ENCODE data around the gene ACTG1. TPM values are rescaled to one million over a fixed set of nuclear protein-coding genes. Genes with fewer than 3 reads are reported as not detected.

The ACTG1 gene
- total and polyA plus RNA-seq, 9 of the 15 experiments (the other 6 are each of a cell fraction or from before 2014, with no cell fraction given), result 224 to 1,775 (median 568) TPM

GRCh38 chr17:81471818-81472456 is 40.7 kb downstream of the ACTG1 start (continued):
- TF ChIP-seq FOS (IDR thresholded peaks at IDR 0.05; ENCODE audit: extremely low read depth, insufficient read length), result peak; percentile 94
- TF ChIP-seq FOXM1 (IDR thresholded peaks at IDR 0.05; ENCODE audit: low read depth), result no peak
- TF ChIP-seq FOXM1 (CRISPR knock-in tag; IDR thresholded peaks at IDR 0.05; ENCODE audit: low read depth), result peak; percentile 94
- TF ChIP-seq ZBTB49 (CRISPR knock-in tag; IDR thresholded peaks at IDR 0.05; ENCODE audit: borderline replicate concordance), result peak; percentile 58; the same call in 1 of the 2 replicates
- TF ChIP-seq GABPB2 (CRISPR knock-in tag; conservative IDR thresholded peaks at IDR 0.05), result no peak
- no peak for TF ChIP-seq PRPF4 (IDR thresholded peaks at IDR 0.05; ENCODE audit: insufficient read depth, low read depth, low read length, poor library complexity, severe bottlenecking)
- 0 out of 2 replicates have a peak, but pooled peaks have one; percentile 74 for TF ChIP-seq ZNF584 (CRISPR knock-in tag; IDR thresholded peaks at IDR 0.05; ENCODE audit: low read depth)
- TF ChIP-seq SIN3B (IDR thresholded peaks at IDR 0.05; ENCODE audit: low read depth), result peak; percentile 100
- TF ChIP-seq CBX3 (IDR thresholded peaks at IDR 0.05; ENCODE audit: borderline replicate concordance in 1 of 2, low read length in 2 of 2), result peak in 1 of 2 experiments; percentile 94; a peak in 2 of 3 replicates
- no peak for TF ChIP-seq GTF3C2 (IDR thresholded peaks at IDR 0.05; ENCODE audit: borderline replicate concordance, extremely low read depth, insufficient read length)
- peak; percentile 96; the same call in 1 of the 2 replicates for TF ChIP-seq ZBTB33 (CRISPR knock-in tag; IDR thresholded peaks at IDR 0.05)
- TF ChIP-seq MEIS2 (IDR thresholded peaks at IDR 0.05; ENCODE audit: partially characterized antibody), result no peak
- TF ChIP-seq NRF1 (conservative IDR thresholded peaks at IDR 0.05 in 1 of 2, IDR thresholded peaks at IDR 0.05 in 1 of 2), result peak in 1 of 2 experiments; percentile 37; a peak in 2 of 4 replicates
- TF ChIP-seq MLX (CRISPR knock-in tag; conservative IDR thresholded peaks at IDR 0.05), result 0 out of 4 replicates have a peak, but pooled peaks of 1 of the 2 experiments have one; percentile 56
- no peak for TF ChIP-seq OTX1 (CRISPR knock-in tag; IDR thresholded peaks at IDR 0.05)
- peak; percentile 44 to 70; a peak in 3 of 4 replicates for TF ChIP-seq MAZ (CRISPR knock-in tag; conservative IDR thresholded peaks at IDR 0.05 in 1 of 2, IDR thresholded peaks at IDR 0.05 in 1 of 2)
- TF ChIP-seq XRCC5 (IDR thresholded peaks at IDR 0.05; ENCODE audit: low read depth, low read length), result no peak
- TF ChIP-seq RFX5 (IDR thresholded peaks at IDR 0.05; ENCODE audit: low read depth, low read length), result no peak

Measured in K562 (cell line).